GM19438 (cell line): ENCODE measurements around the gene MAP7D1.

ENCODE experiments used
- ATAC-seq: cut with Tn5 transposase; IDR thresholded peaks from one replicate; pipeline ENCODE4 v1.9.1; 2021; ENCODE audit warnings: low read depth; ENCODE audit not compliant: unreplicated experiment

MAP7D1 gene

GRCh38 chr1:36164361-36164760 is 8.4 kb downstream of the MAP7D1 start:
- no peak for ATAC-seq

GRCh38 chr1:36165145-36165544 is 9.2 kb downstream of the MAP7D1 start:
- no peak for ATAC-seq

- no peak for ATAC-seq
Measured at GRCh38 chr1:36166136-36166535, 10.2 kb downstream of the MAP7D1 start.

GRCh38 chr1:36166938-36167905 is 11.3 kb downstream of the MAP7D1 start:
- ATAC-seq, result no peak

GRCh38 chr1:36168514-36168913 is 12.6 kb downstream of the MAP7D1 start:
- no peak for ATAC-seq

- no peak for ATAC-seq
Measured at GRCh38 chr1:36170643-36171412, 14.9 kb downstream of the MAP7D1 start.

GRCh38 chr1:36172017-36172747 is 16.2 kb downstream of the MAP7D1 start:
- no peak for ATAC-seq

GRCh38 chr1:36172983-36173382 is 17.0 kb downstream of the MAP7D1 start:
- no peak for ATAC-seq

GRCh38 chr1:36174713-36175112 is 18.8 kb downstream of the MAP7D1 start:
- no peak for ATAC-seq

- no peak for ATAC-seq
Measured at GRCh38 chr1:36175137-36176095, 19.5 kb downstream of the MAP7D1 start.

- ATAC-seq, result no peak
Measured at GRCh38 chr1:36176106-36176949, 20.4 kb downstream of the MAP7D1 start.

GRCh38 chr1:36177589-36178431 is 21.9 kb downstream of the MAP7D1 start:
- no peak for ATAC-seq

- ATAC-seq, result no peak
Measured at GRCh38 chr1:36178471-36179219, 22.7 kb downstream of the MAP7D1 start.

- ATAC-seq, result no peak
Measured at GRCh38 chr1:36179220-36179600, 23.2 kb downstream of the MAP7D1 start.

- no peak for ATAC-seq
Measured at GRCh38 chr1:36182734-36183133, 26.8 kb downstream of the MAP7D1 start.

- no peak for ATAC-seq
Measured at GRCh38 chr1:36183309-36183856, 27.4 kb downstream of the MAP7D1 start.
